H9 (cell line): ENCODE results near the gene MALAT1. TPM values are rescaled to one million over a fixed set of nuclear protein-coding genes. Genes with fewer than 3 reads are reported as not detected.
A peak's percentile ranks its signal among the peaks of the same experiment; 100 is the strongest.

ENCODE experiments used
- DNase-seq: peaks from one replicate; pipeline ENCODE4 v3.0.0-alpha.2; 2017
- H2AFZ ChIP-seq: one replicate; pipeline ENCODE4 v1.6.1; 2013; ENCODE audit warnings: mild to moderate bottlenecking, low read length, control low read depth, moderate library complexity
- H2AK5ac ChIP-seq: 2 replicates; pipeline ENCODE4 v1.6.1; 2013; ENCODE audit warnings: low read length, control low read depth, mixed read lengths; ENCODE audit not compliant: insufficient read length
- H2BK120ac ChIP-seq: one replicate; pipeline ENCODE4 v1.6.1; 2013; ENCODE audit warnings: low read depth, mild to moderate bottlenecking, low read length, control low read depth, inconsistent platforms; ENCODE audit not compliant: poor library complexity, severe bottlenecking
- H2BK12ac ChIP-seq: 2 replicates; pipeline ENCODE4 v1.6.1; 2013; ENCODE audit warnings: low read length, control low read depth, mixed read lengths, low read depth; ENCODE audit not compliant: insufficient read length
- H2BK15ac ChIP-seq: 2 replicates; pipeline ENCODE4 v1.6.1; 2013; ENCODE audit warnings: low read depth, low read length, control low read depth
- H2BK20ac ChIP-seq: one replicate; pipeline ENCODE4 v1.6.1; 2013; ENCODE audit warnings: low read depth, mild to moderate bottlenecking, low read length, control low read depth, inconsistent platforms; ENCODE audit not compliant: poor library complexity, severe bottlenecking
- H2BK5ac ChIP-seq: 2 replicates; pipeline ENCODE4 v1.6.1; 2013; ENCODE audit warnings: low read length, control low read depth, mixed read lengths; ENCODE audit not compliant: insufficient read length
- H3K14ac ChIP-seq: 2 replicates; pipeline ENCODE4 v1.6.1; 2013; ENCODE audit warnings: low read length, control low read depth; ENCODE audit not compliant: insufficient read depth
- H3K18ac ChIP-seq: 2 replicates; pipeline ENCODE4 v1.6.1; 2013; ENCODE audit warnings: low read depth, mild to moderate bottlenecking, mixed read lengths, low read length, control low read depth; ENCODE audit not compliant: insufficient read length
- H3K23ac ChIP-seq: 2 replicates; pipeline ENCODE4 v1.6.1; 2013; ENCODE audit warnings: low read length, control low read depth, mixed read lengths, low read depth; ENCODE audit not compliant: insufficient read length
- H3K23me2 ChIP-seq: 2 replicates; pipeline ENCODE4 v1.6.1; 2013; ENCODE audit warnings: low read depth, mild to moderate bottlenecking, mixed read lengths, low read length, control low read depth; ENCODE audit not compliant: insufficient read length, poor library complexity, severe bottlenecking
- H3K27ac ChIP-seq: 2 replicates; pipeline ENCODE4 v1.5.1; 2013; ENCODE audit warnings: low read length, control low read depth, mixed read lengths, low read depth; ENCODE audit not compliant: insufficient read length
- H3K27me3 ChIP-seq: 2 replicates; pipeline ENCODE4 v1.6.1; 2013; ENCODE audit warnings: low read length, control low read depth, inconsistent platforms; ENCODE audit not compliant: insufficient read depth
- H3K4ac ChIP-seq: 2 replicates; pipeline ENCODE4 v1.6.1; 2013; ENCODE audit warnings: low read depth, mild to moderate bottlenecking, control low read depth, inconsistent platforms, low read length, moderate library complexity
- H3K4me1 ChIP-seq: 2 replicates; pipeline ENCODE4 v1.6.1; 2013; ENCODE audit warnings: low read length, control low read depth, inconsistent platforms; ENCODE audit not compliant: insufficient read depth
- H3K4me2 ChIP-seq: 2 replicates; pipeline ENCODE4 v1.6.1; 2013; ENCODE audit warnings: low read length, control low read depth, mixed read lengths; ENCODE audit not compliant: insufficient read length, insufficient read depth
- H3K56ac ChIP-seq: 2 replicates; pipeline ENCODE4 v1.6.1; 2013; ENCODE audit warnings: low read depth, mild to moderate bottlenecking, mixed read lengths, low read length, control low read depth; ENCODE audit not compliant: insufficient read length
- H3K79me1 ChIP-seq: 2 replicates; pipeline ENCODE4 v1.6.1; 2013; ENCODE audit warnings: low read depth, mild to moderate bottlenecking, moderate library complexity, low read length, control low read depth, inconsistent platforms; ENCODE audit not compliant: insufficient read depth, poor library complexity, severe bottlenecking
- H3K79me2 ChIP-seq: 2 replicates; pipeline ENCODE4 v1.6.1; 2013; ENCODE audit warnings: low read length, control low read depth, inconsistent platforms; ENCODE audit not compliant: insufficient read depth
- H3K9ac ChIP-seq: 2 replicates; pipeline ENCODE4 v1.6.1; 2013; ENCODE audit warnings: low read length, control low read depth, mixed read lengths; ENCODE audit not compliant: insufficient read length; ENCODE audit errors: extremely low read depth
- H3K9me3 ChIP-seq: one replicate; pipeline ENCODE4 v1.6.1; 2013; ENCODE audit warnings: low read depth, low read length, inconsistent platforms; ENCODE audit not compliant: control insufficient read depth
- H3T11ph ChIP-seq: one replicate; pipeline ENCODE4 v1.6.1; 2013; ENCODE audit warnings: mild to moderate bottlenecking, low read length, control low read depth, inconsistent platforms
- H4K20me1 ChIP-seq: one replicate; pipeline ENCODE4 v1.6.1; 2013; ENCODE audit not compliant: control insufficient read depth, insufficient read length, insufficient read depth
- H4K5ac ChIP-seq: 2 replicates; pipeline ENCODE4 v1.6.1; 2013; ENCODE audit warnings: low read depth, mild to moderate bottlenecking, mixed read lengths, low read length, control low read depth; ENCODE audit not compliant: insufficient read length
- H4K8ac ChIP-seq: replicated peaks from 2 replicates; pipeline ENCODE4 v1.6.1; 2013; ENCODE audit warnings: low read length, control low read depth, mixed read lengths, low read depth; ENCODE audit not compliant: insufficient read length
- H4K91ac ChIP-seq: 2 replicates; pipeline ENCODE4 v1.6.1; 2013; ENCODE audit warnings: low read depth, mild to moderate bottlenecking, moderate library complexity, mixed read lengths, low read length, control low read depth; ENCODE audit not compliant: insufficient read length
- H3K27ac Mint-ChIP-seq, 3 experiments: 2 replicates in 2 of 3; 3 replicates in 1 of 3; pipeline ENCODE4 v1.8.0; 2020 to 2021; ENCODE audit warnings: mixed read lengths in 3 of 3, mild to moderate bottlenecking in 1 of 3, moderate library complexity in 1 of 3
- H3K27me3 Mint-ChIP-seq: 2 replicates; pipeline ENCODE4 v1.8.0; 2021; ENCODE audit warnings: low read depth, mild to moderate bottlenecking, moderate library complexity, mixed read lengths
- H3K36me3 Mint-ChIP-seq, 3 experiments: 2 replicates in 2 of 3; 3 replicates in 1 of 3; pipeline ENCODE4 v1.8.0; 2020 to 2021; ENCODE audit warnings: low read depth in 3 of 3, mixed read lengths in 3 of 3; ENCODE audit not compliant: insufficient read depth in 1 of 3
- H3K4me1 Mint-ChIP-seq, 2 experiments: 2 replicates each; pipeline ENCODE4 v1.8.0; 2020; ENCODE audit warnings: mixed read lengths in 2 of 2
- H3K4me3 Mint-ChIP-seq, 2 experiments: 2 replicates in 1 of 2; 3 replicates in 1 of 2; pipeline ENCODE4 v1.8.0; 2020 to 2021; ENCODE audit warnings: mild to moderate bottlenecking in 2 of 2, mixed read lengths in 2 of 2, moderate library complexity in 1 of 2
- H3K9me3 Mint-ChIP-seq, 2 experiments: 2 replicates in 1 of 2; 3 replicates in 1 of 2; pipeline ENCODE4 v1.8.0; 2020; ENCODE audit warnings: mild to moderate bottlenecking in 2 of 2, mixed read lengths in 2 of 2, moderate library complexity in 1 of 2
- WGBS: extraction: QIAGEN DNeasy Blood & Tissue Kit; methylation state at CpG from one replicate; pipeline ENCODE4 v1.1.7; 2013; ENCODE audit warnings: missing lambda C conversion rate, low lambda C conversion rate, mixed read lengths; ENCODE audit not compliant: insufficient read length; ENCODE audit errors: extremely low coverage; 5-methylcytosine and 5-hydroxymethylcytosine counted together
- total RNA-seq: library from RNA; stranded (reverse); gene quantifications from 2 replicates; pipeline ENCODE4 v1.2.1, GENCODE V29; 2021
- TF ChIP-seq, protein P1 (sequence below): fragments of 200-600 bp; sonication (generic); conservative IDR thresholded peaks from 3 replicates; pipeline ENCODE4 v1.8.0; 2021; ENCODE audit warnings: antibody characterized with exemption, mild to moderate bottlenecking

MALAT1 gene
- total RNA-seq, 1 experiment from 2014 or later = 1,934 TPM

DNA sequence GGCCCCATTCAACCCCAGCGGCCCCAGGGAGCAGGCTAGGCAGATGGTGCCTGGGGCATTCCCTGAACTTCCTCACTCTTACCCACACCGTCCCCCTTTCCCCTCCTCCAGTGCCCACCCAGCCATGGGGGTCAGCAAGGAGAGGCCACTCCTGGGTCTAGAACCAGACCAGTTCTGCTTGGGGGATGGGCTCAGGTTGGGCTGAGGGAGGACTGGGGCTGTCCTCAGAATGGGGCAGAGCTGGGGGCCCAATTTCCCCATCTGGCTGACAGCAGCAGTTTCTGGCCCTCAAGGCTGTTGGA lies 38.4 kb downstream of the MALAT1 start:
- TF ChIP-seq, protein P1, sequence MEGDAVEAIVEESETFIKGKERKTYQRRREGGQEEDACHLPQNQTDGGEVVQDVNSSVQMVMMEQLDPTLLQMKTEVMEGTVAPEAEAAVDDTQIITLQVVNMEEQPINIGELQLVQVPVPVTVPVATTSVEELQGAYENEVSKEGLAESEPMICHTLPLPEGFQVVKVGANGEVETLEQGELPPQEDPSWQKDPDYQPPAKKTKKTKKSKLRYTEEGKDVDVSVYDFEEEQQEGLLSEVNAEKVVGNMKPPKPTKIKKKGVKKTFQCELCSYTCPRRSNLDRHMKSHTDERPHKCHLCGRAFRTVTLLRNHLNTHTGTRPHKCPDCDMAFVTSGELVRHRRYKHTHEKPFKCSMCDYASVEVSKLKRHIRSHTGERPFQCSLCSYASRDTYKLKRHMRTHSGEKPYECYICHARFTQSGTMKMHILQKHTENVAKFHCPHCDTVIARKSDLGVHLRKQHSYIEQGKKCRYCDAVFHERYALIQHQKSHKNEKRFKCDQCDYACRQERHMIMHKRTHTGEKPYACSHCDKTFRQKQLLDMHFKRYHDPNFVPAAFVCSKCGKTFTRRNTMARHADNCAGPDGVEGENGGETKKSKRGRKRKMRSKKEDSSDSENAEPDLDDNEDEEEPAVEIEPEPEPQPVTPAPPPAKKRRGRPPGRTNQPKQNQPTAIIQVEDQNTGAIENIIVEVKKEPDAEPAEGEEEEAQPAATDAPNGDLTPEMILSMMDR = no peak
- Histone ChIP-seq H3K23me2 (peaks cover 13% of the 10 kb centered on the region), H2BK5ac (no peak overlapping the region), H3K9me3 (no peaks in the 10 kb centered on the region), H3K27ac (no peak overlapping the region), H4K8ac (no peak overlapping the region), H2BK15ac (no peak overlapping the region), H3K27me3 (no peaks in the 10 kb centered on the region), H3T11ph (no peak overlapping the region), H3K4me1 (no peaks in the 10 kb centered on the region), H3K4ac (no peak overlapping the region), H2AFZ (no peak overlapping the region), H4K91ac (no peak overlapping the region), H4K5ac (no peak overlapping the region), H3K14ac (no peak overlapping the region), H3K18ac (no peak overlapping the region), H2BK20ac (no peak overlapping the region), H2BK120ac (no peak overlapping the region), H3K79me1 (no peaks in the 10 kb centered on the region), H2AK5ac (no peak overlapping the region), H2BK12ac (no peak overlapping the region), H3K9ac (no peak overlapping the region), H3K56ac (no peak overlapping the region), H3K79me2 (no peaks in the 10 kb centered on the region), H3K4me2 (no peak overlapping the region), H3K23ac (no peak overlapping the region), H4K20me1 (peaks cover 2% of the 10 kb centered on the region)
- Mint-ChIP-seq H3K4me3 (no peak overlapping the region), H3K27ac (peak overlapping the region in 1 of 3 experiments; percentile 85; a peak in 1 of 7 replicates), H3K27me3 (peaks cover 24% of the 10 kb centered on the region), H3K36me3 (peaks cover 3 to 40% (median 33%) of the 10 kb centered on the region in 3 experiments), H3K4me1 (peaks cover 2 to 9% of the 10 kb centered on the region in 2 experiments; a peak in 3 of 4 replicates), H3K9me3 (no peaks in the 10 kb centered on the region; a peak in 1 of 5 replicates)
- no peak for DNase-seq
- no CpG with 5 or more reads among the region's 2 CpGs for WGBS
